H1 (cell line): ENCODE data around the gene PRKAR1B. TPM values are rescaled to one million over a fixed set of nuclear protein-coding genes. Genes with fewer than 3 reads are reported as not detected.

Experiments
- BCL11A ChIP-seq, 2 experiments: IDR thresholded peaks; one replicate each; pipeline ENCODE4 v1.6.1; 2011; ENCODE audit warnings: low read depth in 2 of 2, low read length in 2 of 2, mild to moderate bottlenecking in 2 of 2
- CHD1 ChIP-seq: IDR thresholded peaks from 2 replicates; pipeline ENCODE4 v1.6.1; 2012; ENCODE audit warnings: low read depth, low read length, improper control_type of control experiment
- KDM1A ChIP-seq: fragments of 200-600, 300-600 bp; sonication (generic); IDR thresholded peaks from 2 replicates; pipeline ENCODE4 v1.7.1; 2016; ENCODE audit warnings: mild to moderate bottlenecking, low read length, borderline replicate concordance
- NRF1 ChIP-seq: IDR thresholded peaks from 2 replicates; pipeline ENCODE4 v1.6.1; 2011; ENCODE audit warnings: mild to moderate bottlenecking, low read depth, low read length, improper control_type of control experiment
- POU5F1 ChIP-seq: IDR thresholded peaks from 2 replicates; pipeline ENCODE4 v1.6.1; 2011; ENCODE audit warnings: low read depth, mild to moderate bottlenecking, low read length, moderate library complexity
- SP4 ChIP-seq: IDR thresholded peaks from 2 replicates; pipeline ENCODE4 v1.6.1; 2012; ENCODE audit warnings: low read length, inconsistent platforms
- TEAD4 ChIP-seq: IDR thresholded peaks from 2 replicates; pipeline ENCODE4 v1.6.1; 2012; ENCODE audit warnings: low read depth, low read length, inconsistent platforms, mixed read lengths
- polyA plus RNA-seq, 7 experiments: library from polyadenylated mRNA; depleted of rRNA in 3 of 7; stranded (reverse) in 5 of 7; unstranded in 2 of 7; fragments of >200 nt in 5 of 7; fragments of 200-250 nt in 2 of 7; gene quantifications; 1 replicate in 5 of 7; 2 replicates in 1 of 7; 4 replicates in 1 of 7; pipeline versions ENCODE4 v1.2.1 to v1.2.3, GENCODE V29; 2011 to 2013; ENCODE audit warnings: missing spikeins in 2 of 7, mixed read lengths in 2 of 7
- total RNA-seq: library from RNA; stranded (reverse); fragmentation: NEBNext Ultra II Directional; extraction: Animal tissue kit (Norgen Biotek cat#: 25700); gene quantifications from 2 replicates; pipeline ENCODE4 v1.2.1, GENCODE V29; 2021
- TF ChIP-seq, protein P1 (sequence below): IDR thresholded peaks from 2 replicates; pipeline ENCODE4 v1.6.1; 2011; ENCODE audit warnings: low read depth, mild to moderate bottlenecking, low read length; ENCODE audit not compliant: insufficient read depth

Gene PRKAR1B
- total and polyA plus RNA-seq, 2 of the 8 experiments (the other 6 are each of a cell fraction or from before 2014, with no cell fraction given), result 12.3 to 55.7 TPM

DNA sequence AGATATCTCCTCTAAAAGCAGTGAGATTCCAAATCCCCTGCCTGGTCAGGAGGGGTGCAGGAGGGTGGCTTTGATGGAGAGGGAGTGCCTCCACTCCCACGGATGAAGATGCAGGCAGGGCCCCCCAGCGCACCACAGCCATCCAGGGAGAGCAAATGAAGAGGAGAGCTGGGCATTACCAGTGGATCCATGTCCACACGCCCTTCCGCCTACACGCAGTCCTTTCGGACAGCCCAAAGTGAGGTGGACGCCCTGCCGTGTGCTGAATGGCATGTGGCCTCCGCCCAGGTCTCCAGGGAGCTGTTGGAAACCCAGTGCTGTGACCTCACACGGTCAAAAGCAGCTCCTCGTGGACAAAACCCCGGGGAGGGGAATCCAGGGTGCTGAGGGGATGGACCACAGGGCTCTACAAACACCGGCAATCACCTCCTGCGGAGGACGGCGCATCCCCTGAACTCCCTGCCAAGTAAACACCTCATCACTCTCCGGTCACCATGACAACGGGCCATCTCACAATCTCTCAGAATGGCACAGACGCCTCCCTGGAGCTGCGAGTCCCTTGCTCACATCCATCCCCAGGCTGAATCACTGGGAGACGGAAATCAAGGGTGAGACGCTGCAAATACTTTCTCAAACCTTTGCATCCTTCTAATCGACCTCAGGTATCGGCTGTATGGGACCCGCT lies 35.6 kb downstream of the PRKAR1B start (continued):
- no peak for TF ChIP-seq TEAD4
- TF ChIP-seq CHD1, result no peak
- TF ChIP-seq KDM1A, result no peak
- TF ChIP-seq, protein P1, sequence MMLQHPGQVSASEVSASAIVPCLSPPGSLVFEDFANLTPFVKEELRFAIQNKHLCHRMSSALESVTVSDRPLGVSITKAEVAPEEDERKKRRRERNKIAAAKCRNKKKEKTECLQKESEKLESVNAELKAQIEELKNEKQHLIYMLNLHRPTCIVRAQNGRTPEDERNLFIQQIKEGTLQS, result no peak
- no peak for TF ChIP-seq POU5F1
- no peak for TF ChIP-seq NRF1
- TF ChIP-seq BCL11A (IDR thresholded peaks at IDR 0.05; ENCODE audit: low read depth in 2 of 2, low read length in 2 of 2), result no peak
- TF ChIP-seq SP4, result no peak
